Epithelial cell of prostate (primary cell): Measurements from ENCODE around the gene PCDH17.

Source experiments
- DNase-seq: peaks from one replicate; pipeline ENCODE4 v3.0.0-alpha.2; 2011; ENCODE audit warnings: low read depth, low spot score
- H3K27ac ChIP-seq: fragments of 450-650 bp; 2 replicates; pipeline ENCODE4 v1.5.1; 2017; ENCODE audit warnings: mild to moderate bottlenecking

Gene PCDH17, protein sequence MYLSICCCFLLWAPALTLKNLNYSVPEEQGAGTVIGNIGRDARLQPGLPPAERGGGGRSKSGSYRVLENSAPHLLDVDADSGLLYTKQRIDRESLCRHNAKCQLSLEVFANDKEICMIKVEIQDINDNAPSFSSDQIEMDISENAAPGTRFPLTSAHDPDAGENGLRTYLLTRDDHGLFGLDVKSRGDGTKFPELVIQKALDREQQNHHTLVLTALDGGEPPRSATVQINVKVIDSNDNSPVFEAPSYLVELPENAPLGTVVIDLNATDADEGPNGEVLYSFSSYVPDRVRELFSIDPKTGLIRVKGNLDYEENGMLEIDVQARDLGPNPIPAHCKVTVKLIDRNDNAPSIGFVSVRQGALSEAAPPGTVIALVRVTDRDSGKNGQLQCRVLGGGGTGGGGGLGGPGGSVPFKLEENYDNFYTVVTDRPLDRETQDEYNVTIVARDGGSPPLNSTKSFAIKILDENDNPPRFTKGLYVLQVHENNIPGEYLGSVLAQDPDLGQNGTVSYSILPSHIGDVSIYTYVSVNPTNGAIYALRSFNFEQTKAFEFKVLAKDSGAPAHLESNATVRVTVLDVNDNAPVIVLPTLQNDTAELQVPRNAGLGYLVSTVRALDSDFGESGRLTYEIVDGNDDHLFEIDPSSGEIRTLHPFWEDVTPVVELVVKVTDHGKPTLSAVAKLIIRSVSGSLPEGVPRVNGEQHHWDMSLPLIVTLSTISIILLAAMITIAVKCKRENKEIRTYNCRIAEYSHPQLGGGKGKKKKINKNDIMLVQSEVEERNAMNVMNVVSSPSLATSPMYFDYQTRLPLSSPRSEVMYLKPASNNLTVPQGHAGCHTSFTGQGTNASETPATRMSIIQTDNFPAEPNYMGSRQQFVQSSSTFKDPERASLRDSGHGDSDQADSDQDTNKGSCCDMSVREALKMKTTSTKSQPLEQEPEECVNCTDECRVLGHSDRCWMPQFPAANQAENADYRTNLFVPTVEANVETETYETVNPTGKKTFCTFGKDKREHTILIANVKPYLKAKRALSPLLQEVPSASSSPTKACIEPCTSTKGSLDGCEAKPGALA (N-terminal part only)

GRCh38 chr13:57631596-57632275 lies at the start of gene PCDH17:
Gene PCDH17 (plus strand): TSS chr13:57631744. CDS start chr13:57632547, 803 bp downstream.
- no peak for DNase-seq
- H3K27ac ChIP-seq = no peak within 1 kb of the TSS

DNA sequence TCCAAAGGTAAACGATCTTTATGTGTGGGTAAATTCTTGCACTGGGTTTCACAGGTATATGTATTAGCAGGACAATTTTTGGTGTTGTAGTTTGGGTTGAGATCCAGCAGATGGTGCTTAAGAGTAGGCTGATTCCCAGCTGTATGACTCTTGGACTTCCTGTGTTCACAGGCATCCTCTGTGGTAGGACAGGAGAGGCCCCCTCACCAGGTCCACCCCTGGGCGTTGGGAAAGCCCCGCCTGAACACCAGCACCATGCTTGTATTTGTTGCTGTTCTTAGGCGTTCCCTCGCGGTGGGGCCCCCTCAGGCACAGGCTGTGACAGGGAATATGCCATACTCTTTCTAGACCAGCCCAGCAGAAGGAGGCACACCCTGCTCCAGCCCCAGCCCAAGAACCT lies 49.5 kb upstream of the PCDH17 start:
- no peak overlapping the region for H3K27ac ChIP-seq
- DNase-seq = no peak

DNA sequence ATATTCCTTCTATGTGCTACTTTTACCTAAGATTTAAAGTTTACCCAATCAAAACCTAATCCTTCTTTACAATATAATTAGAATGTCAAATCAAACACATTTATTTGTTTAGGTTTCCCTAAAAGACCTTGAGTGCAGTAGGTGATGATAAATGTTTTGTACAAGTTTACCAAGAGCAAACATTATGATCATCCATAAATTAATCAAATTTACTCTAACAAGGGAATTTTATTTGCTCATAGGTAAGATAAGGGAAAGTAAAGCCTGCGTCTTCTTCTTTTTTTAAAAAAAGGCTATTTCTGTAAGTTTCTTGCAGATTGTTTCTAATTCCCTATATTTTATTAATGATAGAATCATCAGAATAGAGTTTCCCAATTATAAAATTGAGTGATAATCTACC lies 48.0 kb upstream of the PCDH17 start:
- H3K27ac ChIP-seq = no peak overlapping the region
- no peak for DNase-seq

DNA sequence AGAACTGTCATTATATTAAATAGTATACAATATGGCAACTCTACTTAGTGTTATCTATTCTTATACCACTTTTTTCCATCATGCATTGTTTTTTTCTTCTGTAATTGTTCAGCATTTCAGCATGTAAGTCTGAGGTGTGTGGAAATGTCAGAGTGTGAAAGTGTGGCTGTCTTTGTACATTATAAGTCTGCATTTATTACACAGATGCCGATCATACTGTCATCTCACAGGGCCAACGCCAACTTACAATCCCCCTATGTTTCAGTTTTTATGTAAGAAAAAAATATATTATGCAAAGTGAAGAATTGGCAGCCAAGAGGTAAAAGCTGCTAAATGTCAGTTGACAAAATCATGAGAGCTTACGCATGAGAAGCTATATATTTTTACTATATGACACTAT lies 42.9 kb upstream of the PCDH17 start:
- DNase-seq = no peak

DNA sequence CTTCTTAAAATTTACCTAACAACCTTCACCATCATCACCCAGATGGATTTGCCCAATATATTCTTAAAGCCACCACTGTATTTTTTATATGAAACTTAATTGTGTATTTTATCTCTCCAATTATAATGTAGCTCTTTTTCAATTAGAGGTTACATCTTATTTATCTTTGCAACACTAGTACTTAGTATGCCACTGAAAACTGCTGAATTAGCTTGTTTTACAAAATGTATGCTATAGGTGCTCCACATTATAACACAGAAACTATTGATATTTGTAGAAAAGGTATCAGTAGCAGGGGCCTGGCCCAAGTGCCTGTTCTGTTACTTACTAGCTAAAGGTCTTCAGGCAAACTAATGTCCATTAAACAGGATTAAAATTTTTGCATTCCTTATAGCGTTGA lies 35.8 kb upstream of the PCDH17 start:
- no peak overlapping the region for H3K27ac ChIP-seq
- DNase-seq = no peak

More for the DNA sequence above, 42.9 kb upstream of the PCDH17 start:
- no peak overlapping the region for H3K27ac ChIP-seq

- no peak for DNase-seq
Measured at GRCh38 chr13:57601536-57601935, 30.0 kb upstream of the PCDH17 start.

DNA sequence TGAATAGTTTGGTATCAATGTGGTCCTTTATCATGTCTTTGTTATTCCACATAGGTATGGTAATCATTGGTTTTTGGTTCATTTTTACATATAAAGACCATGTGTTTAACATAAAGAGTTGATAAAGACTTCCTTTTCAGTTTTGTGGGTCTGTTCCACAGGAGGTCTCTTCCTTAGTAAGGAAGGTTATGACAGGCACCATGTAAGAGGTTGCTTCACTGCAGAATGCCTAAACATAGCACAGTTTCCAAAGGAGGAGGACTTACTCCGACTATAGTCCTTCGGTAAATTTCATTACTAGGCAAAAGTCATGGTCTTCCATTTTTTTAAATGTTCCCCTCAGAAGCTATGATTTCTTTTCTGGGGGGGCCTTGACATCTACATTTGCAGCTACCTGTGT lies 27.1 kb upstream of the PCDH17 start:
- H3K27ac ChIP-seq = no peak overlapping the region
- DNase-seq = no peak

More at GRCh38 chr13:57601536-57601935, 30.0 kb upstream of the PCDH17 start:
- H3K27ac ChIP-seq = no peak overlapping the region

DNA sequence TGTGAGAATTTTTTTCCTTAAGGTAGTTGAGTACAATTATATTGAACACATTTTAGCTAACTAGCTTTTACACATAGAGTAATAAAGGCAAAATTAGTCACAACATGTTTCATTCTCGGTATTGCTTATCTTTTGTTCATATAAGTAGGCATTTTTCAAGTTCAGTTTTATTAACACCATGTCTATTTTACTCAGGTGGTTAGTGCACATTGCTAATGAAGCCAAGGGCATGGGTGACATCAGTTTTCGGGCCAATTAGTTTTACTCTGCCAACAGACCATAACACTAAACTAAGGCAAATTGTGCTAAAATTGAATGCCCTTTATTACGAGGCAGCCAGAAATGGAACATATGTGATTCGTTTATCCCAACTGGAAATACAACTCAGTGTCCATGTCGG lies 19.6 kb upstream of the PCDH17 start:
- H3K27ac ChIP-seq = no peak overlapping the region
- no peak for DNase-seq

DNA sequence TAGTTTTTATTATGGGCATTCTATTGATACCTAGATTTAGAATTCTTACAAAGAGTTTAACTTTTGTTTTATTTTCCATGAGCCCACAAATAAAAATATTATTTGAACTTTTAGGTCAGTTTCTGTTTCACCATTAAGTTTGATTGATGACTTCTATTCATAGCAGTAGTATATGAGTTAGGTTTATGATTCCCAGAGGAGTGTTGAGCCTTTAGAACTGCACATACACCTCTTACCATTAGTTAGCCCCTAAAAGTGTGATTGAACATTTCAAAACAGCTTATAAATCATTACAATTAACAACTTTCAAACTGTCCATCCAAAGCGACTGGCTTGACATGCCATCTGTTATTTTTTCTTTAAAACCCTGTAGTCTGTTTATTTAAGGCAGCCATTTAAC lies 19.0 kb upstream of the PCDH17 start:
- H3K27ac ChIP-seq = no peak overlapping the region
- DNase-seq = no peak

DNA sequence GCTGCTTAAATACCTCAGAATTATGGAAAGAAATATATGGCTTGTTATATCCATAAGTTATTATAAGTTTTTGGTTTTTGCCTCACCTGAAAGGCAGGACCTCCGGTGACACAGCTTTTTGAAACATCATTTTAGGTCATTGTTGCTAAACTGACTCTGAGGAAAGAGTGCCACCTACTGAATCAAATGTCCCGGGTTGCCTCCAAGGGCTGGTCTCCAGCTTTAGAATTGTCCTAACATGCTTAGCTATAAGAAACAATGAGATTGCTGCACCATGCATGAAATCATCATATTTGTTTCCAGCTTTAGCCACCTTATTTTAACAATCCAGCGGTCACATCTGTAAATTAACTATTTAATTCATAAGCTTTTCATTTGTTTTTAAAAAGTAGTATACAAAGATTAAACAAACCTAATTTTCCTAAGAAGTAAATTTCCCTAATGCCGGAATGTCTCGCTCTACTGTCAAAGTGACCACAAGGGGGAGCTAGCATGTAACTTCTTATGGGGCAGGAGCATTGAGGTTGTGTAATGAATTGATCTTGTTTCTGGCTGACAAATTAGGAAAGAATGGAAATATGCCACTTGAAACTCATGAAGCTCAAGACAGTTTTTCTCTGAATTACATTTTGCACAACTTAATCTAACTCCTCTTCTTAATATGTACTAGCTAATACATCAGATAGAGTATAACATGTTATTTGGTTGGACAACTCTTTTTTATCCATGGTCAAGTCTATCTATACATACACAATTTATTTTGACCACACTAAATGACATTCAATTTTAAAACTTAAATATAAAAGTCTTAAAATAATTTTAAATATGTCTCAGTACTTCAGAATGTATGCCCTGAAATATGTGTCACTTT lies 6.7 kb upstream of the PCDH17 start:
- DNase-seq = no peak
- H3K27ac ChIP-seq = no peak overlapping the region

GRCh38 chr13:57627663-57628062 lies 3.9 kb upstream of the PCDH17 start:
- no peak overlapping the region for H3K27ac ChIP-seq
- no peak for DNase-seq

- DNase-seq = no peak
- H3K27ac ChIP-seq = no peak overlapping the region
Measured at GRCh38 chr13:57629391-57629804, 2.1 kb upstream of the PCDH17 start.

GRCh38 chr13:57629821-57630235 lies 1.7 kb upstream of the PCDH17 start:
- H3K27ac ChIP-seq = no peak overlapping the region
- no peak for DNase-seq

DNA sequence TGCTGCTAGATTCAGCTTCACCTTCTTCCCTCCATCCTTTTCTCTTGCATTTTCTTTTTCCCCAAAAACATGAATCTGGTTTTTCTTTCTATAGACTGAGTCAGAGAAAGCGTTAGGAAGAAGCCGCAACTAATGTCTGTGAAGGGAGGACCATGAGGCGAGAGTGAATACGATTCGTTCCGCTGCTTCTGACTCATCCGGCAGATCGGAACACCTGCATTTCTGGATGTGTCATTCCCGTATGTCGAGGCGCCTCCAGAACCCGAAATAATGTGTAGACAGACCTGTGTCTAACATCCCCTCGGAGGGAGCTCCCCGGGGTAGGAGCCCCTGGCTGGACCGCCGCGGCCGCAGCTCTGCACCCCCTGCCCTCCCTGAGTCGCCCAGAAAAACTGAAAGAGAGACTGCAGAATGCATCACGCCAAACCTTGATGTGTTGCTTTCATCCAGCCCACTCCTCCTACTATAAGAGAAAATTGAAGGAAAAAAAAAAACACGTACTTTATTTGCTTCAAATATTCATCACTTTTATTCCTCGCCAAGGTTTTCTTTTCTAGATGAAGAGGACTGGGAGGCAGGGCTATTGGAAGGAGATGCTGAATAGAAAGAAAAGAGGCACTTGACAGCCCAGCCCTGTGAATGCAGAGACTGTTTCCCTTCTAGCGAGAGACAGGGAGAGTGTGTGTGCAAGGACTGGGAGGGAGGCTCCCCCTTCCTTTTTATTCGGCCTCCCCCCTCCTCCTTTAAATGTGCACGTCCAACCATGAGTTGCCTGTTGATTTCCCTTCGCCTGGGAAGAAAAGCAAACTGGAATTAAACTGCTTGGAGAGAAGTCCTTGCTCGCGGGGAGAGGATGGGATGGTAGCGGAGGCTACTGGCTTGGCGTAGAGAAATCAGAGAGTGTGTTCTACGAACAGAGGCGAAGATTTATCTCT lies 616 bp upstream of the PCDH17 start:
- DNase-seq = no peak
- H3K27ac ChIP-seq = no peak overlapping the region

DNA sequence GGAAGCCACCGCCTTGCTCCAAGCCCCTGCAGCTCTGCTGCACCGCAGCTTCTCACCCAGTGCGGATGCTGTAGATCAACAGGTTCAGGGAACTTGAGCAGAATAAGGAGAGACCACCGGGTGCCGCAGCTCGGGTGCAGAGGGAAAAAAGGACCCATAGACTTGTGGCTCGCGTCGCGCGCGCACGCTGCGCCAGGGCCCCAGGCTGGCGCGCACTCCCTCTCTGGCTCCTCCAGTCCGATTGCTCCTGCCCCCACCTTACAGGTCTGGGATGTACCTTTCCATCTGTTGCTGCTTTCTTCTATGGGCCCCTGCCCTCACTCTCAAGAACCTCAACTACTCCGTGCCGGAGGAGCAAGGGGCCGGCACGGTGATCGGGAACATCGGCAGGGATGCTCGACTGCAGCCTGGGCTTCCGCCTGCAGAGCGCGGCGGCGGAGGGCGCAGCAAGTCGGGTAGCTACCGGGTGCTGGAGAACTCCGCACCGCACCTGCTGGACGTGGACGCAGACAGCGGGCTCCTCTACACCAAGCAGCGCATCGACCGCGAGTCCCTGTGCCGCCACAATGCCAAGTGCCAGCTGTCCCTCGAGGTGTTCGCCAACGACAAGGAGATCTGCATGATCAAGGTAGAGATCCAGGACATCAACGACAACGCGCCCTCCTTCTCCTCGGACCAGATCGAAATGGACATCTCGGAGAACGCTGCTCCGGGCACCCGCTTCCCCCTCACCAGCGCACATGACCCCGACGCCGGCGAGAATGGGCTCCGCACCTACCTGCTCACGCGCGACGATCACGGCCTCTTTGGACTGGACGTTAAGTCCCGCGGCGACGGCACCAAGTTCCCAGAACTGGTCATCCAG lies 964 bp downstream of the PCDH17 start:
- H3K27ac ChIP-seq = no peak overlapping the region
- no peak for DNase-seq

GRCh38 chr13:57633141-57633949 lies 1.8 kb downstream of the PCDH17 start:
- no peak overlapping the region for H3K27ac ChIP-seq
- DNase-seq = no peak
